22Rv1 (cell line): ENCODE data around the gene TAF15.

Source experiments
- CTCF ChIP-seq: fragments of 450-650 bp; IDR thresholded peaks from 2 replicates; pipeline ENCODE4 v1.5.1; 2017; ENCODE audit warnings: mild to moderate bottlenecking
- ZFX ChIP-seq: fragments of 450-650 bp; IDR thresholded peaks from 2 replicates; pipeline ENCODE4 v1.6.1; 2017; ENCODE audit warnings: antibody characterized with exemption, borderline replicate concordance

GRCh38 chr17:35774499-35774898, 34.8 kb upstream of the TAF15 start:
- TF ChIP-seq CTCF (no peak), ZFX (no peak)
